ENCODE results near the gene CTNNA2.

The CTNNA2 gene

GRCh38 chr2:79936715-79937114 is 423.9 kb downstream of the CTNNA2 start:
- no peak for DNase-seq

- no peak for DNase-seq
Measured at GRCh38 chr2:79938648-79939047, 425.8 kb downstream of the CTNNA2 start.

GRCh38 chr2:79940364-79940763 is 427.5 kb downstream of the CTNNA2 start:
- DNase-seq: no peak

- DNase-seq: no peak
Measured at GRCh38 chr2:79941179-79941578, 428.3 kb downstream of the CTNNA2 start.

- DNase-seq: no peak
Measured at GRCh38 chr2:79944205-79944604, 431.4 kb downstream of the CTNNA2 start.

GRCh38 chr2:79945653-79946445 is 433.0 kb downstream of the CTNNA2 start:
- DNase-seq: no peak

- DNase-seq: no peak
Measured at GRCh38 chr2:79947751-79948150, 434.9 kb downstream of the CTNNA2 start.

- no peak for DNase-seq
Measured at GRCh38 chr2:79950526-79950925, 437.7 kb downstream of the CTNNA2 start.

- DNase-seq: no peak
Measured at GRCh38 chr2:79952616-79953015, 439.8 kb downstream of the CTNNA2 start.

GRCh38 chr2:79960035-79960434 is 447.2 kb downstream of the CTNNA2 start:
- DNase-seq: no peak

- no peak for DNase-seq
Measured at GRCh38 chr2:79960519-79960918, 447.7 kb downstream of the CTNNA2 start.

- DNase-seq: no peak
Measured at GRCh38 chr2:79964966-79965365, 452.1 kb downstream of the CTNNA2 start.

GRCh38 chr2:79966369-79966768 is 453.5 kb downstream of the CTNNA2 start:
- DNase-seq: no peak

GRCh38 chr2:79966882-79967281 is 454.0 kb downstream of the CTNNA2 start:
- no peak for DNase-seq

GRCh38 chr2:79971807-79972206 is 459.0 kb downstream of the CTNNA2 start:
- no peak for DNase-seq

- no peak for DNase-seq
Measured at GRCh38 chr2:79972661-79973060, 459.8 kb downstream of the CTNNA2 start.

- DNase-seq: no peak
Measured at GRCh38 chr2:79975791-79976565, 463.1 kb downstream of the CTNNA2 start.

GRCh38 chr2:79977792-79978191 is 464.9 kb downstream of the CTNNA2 start:
- no peak for DNase-seq

GRCh38 chr2:79980116-79980515 is 467.3 kb downstream of the CTNNA2 start:
- DNase-seq: no peak

GRCh38 chr2:79980816-79981215 is 468.0 kb downstream of the CTNNA2 start:
- no peak for DNase-seq

GRCh38 chr2:79981316-79981715 is 468.5 kb downstream of the CTNNA2 start:
- DNase-seq: no peak

- no peak for DNase-seq
Measured at GRCh38 chr2:79982445-79982844, 469.6 kb downstream of the CTNNA2 start.

- no peak for DNase-seq
Measured at GRCh38 chr2:79984476-79984875, 471.6 kb downstream of the CTNNA2 start.

GRCh38 chr2:79985145-79985544 is 472.3 kb downstream of the CTNNA2 start:
- DNase-seq: no peak
